Keratinocyte (primary cell): Measurements from ENCODE around the gene FAM120B. TPM values are rescaled to one million over a fixed set of nuclear protein-coding genes. Genes with fewer than 3 reads are reported as not detected.

Source experiments
- DNase-seq: peaks from one replicate; pipeline ENCODE4 v3.0.0-alpha.2; 2011; ENCODE audit warnings: low read depth, missing footprints, low spot score
- FAIRE-seq: peaks from 2 replicates; lab custom pipeline; 2011; peaks lifted over from hg19 to GRCh38; lab: Jason Lieb, UNC
- H2AFZ ChIP-seq: 2 replicates; pipeline ENCODE4 v1.6.0; 2012; ENCODE audit warnings: low read length, control low read depth, inconsistent platforms; ENCODE audit not compliant: control insufficient read depth
- H3K27ac ChIP-seq: 2 replicates; pipeline ENCODE4 v1.5.1; 2011; ENCODE audit warnings: low read length; ENCODE audit not compliant: control insufficient read depth, insufficient read depth
- H3K27me3 ChIP-seq: 3 replicates; pipeline ENCODE4 v1.6.0; 2011; ENCODE audit warnings: low read length; ENCODE audit not compliant: control insufficient read depth, insufficient read depth; ENCODE audit errors: extremely low read depth
- H3K36me3 ChIP-seq, 2 experiments: 2 replicates in 1 of 2; 3 replicates in 1 of 2; pipeline ENCODE4 v1.5.1; 2011; ENCODE audit warnings: low read length in 2 of 2, mild to moderate bottlenecking in 1 of 2; ENCODE audit not compliant: control insufficient read depth in 2 of 2, insufficient read depth in 2 of 2; ENCODE audit errors: extremely low read depth in 1 of 2
- H3K4me1 ChIP-seq: 3 replicates; pipeline ENCODE4 v1.5.1; 2011; ENCODE audit warnings: low read length; ENCODE audit not compliant: control insufficient read depth, insufficient read depth; ENCODE audit errors: extremely low read depth
- H3K4me2 ChIP-seq: 3 replicates; pipeline ENCODE4 v1.6.0; 2011; ENCODE audit warnings: low read depth, low read length; ENCODE audit not compliant: control insufficient read depth, insufficient read depth; ENCODE audit errors: extremely low read depth
- H3K4me3 ChIP-seq, 3 experiments: fragments of 200-600 bp in 1 of 3; sonication (generic) in 1 of 3; 2 replicates in 2 of 3; 3 replicates in 1 of 3; pipeline ENCODE4 v1.5.1; 2011 to 2016; ENCODE audit warnings: low read length in 3 of 3, mild to moderate bottlenecking in 3 of 3, control low read depth in 2 of 3, inconsistent platforms in 1 of 3, low read depth in 1 of 3, mixed read lengths in 1 of 3, mixed run types in 1 of 3, moderate library complexity in 1 of 3; ENCODE audit not compliant: control insufficient read depth in 2 of 3, insufficient read depth in 2 of 3; ENCODE audit errors: extremely low read depth in 1 of 3
- H3K79me2 ChIP-seq: 2 replicates; pipeline ENCODE4 v1.6.0; 2012; ENCODE audit warnings: low read length; ENCODE audit not compliant: control insufficient read depth, insufficient read depth
- H3K9ac ChIP-seq: 3 replicates; pipeline ENCODE4 v1.6.0; 2011; ENCODE audit warnings: low read length; ENCODE audit not compliant: control insufficient read depth, insufficient read depth; ENCODE audit errors: extremely low read depth
- H3K9me1 ChIP-seq: 3 replicates; pipeline ENCODE4 v1.6.0; 2011; ENCODE audit warnings: low read length; ENCODE audit not compliant: control insufficient read depth, insufficient read depth; ENCODE audit errors: extremely low read depth
- H3K9me3 ChIP-seq: 2 replicates; pipeline ENCODE4 v1.5.1; 2012; ENCODE audit warnings: low read depth, low read length; ENCODE audit not compliant: control insufficient read depth
- H4K20me1 ChIP-seq: 3 replicates; pipeline ENCODE4 v1.6.0; 2011; ENCODE audit warnings: low read length; ENCODE audit not compliant: control insufficient read depth, insufficient read depth; ENCODE audit errors: extremely low read depth
- EZH2 ChIP-seq: IDR thresholded peaks from one replicate; pipeline ENCODE4 v1.6.1; 2012; ENCODE audit warnings: inconsistent platforms, mild to moderate bottlenecking, low read length, moderate library complexity
- dilution Hi-C: fragments of 300-500 bp; cut with MboI; formaldehyde crosslinking; loops from one replicate; pipeline ENCODE4 v1.7.0; 2020; ENCODE audit warnings: low sequenced_read_pairs; ENCODE audit not compliant: extremely low pct_ligation_motif_present
- polyA plus RNA-seq, 5 experiments: library from polyadenylated mRNA; depleted of rRNA in 3 of 5; stranded (reverse) in 3 of 5; stranded (forward) in 1 of 5; unstranded in 1 of 5; fragments of >200 nt; gene quantifications; 1 replicate in 1 of 5; 2 replicates in 3 of 5; 3 replicates in 1 of 5; pipeline versions ENCODE4 v1.2.1 to v1.2.3, GENCODE V29; 2011 to 2012; ENCODE audit warnings: missing spikeins in 2 of 5, low read depth in 1 of 5, low replicate concordance in 1 of 5
- TF ChIP-seq, protein P1 (sequence below), 3 experiments: IDR thresholded peaks in 1 of 3; conservative IDR thresholded peaks in 1 of 3; optimal IDR thresholded peaks in 1 of 3; 2 replicates in 2 of 3; 3 replicates in 1 of 3; pipeline versions ENCODE3 to v1.5.1; 2011; ENCODE audit warnings: low read length in 3 of 3, mild to moderate bottlenecking in 3 of 3, moderate library complexity in 2 of 3, control low read depth in 1 of 3, inconsistent platforms in 1 of 3; ENCODE audit not compliant: insufficient read depth in 2 of 3; ENCODE audit errors: extremely low read depth in 1 of 3

FAM120B gene
- polyA plus RNA-seq, 1 donor (not counting 4 experiments of a cell fraction or from before 2014, with no cell fraction given): 17.4 TPM

DNA sequence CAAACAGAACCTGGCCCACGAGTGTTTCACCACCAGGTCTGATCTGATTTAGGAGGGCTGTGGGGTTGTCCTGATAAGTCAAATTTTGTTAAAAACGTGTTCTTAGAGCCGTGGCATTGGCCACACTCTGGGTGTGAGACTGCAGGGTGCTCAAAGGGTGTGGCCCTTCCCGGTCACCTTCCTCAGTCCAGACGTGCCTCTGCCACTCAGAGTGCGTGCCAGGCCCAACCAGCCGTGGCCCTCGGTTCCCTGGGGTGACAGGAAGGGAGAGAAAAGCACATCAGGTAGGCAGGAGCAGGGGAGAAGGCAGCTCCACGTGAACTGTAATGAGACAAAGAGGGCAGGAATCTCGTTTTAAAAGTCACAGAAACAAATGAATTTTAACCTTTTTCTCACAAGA is 115.4 kb downstream of the FAM120B start:
- Histone ChIP-seq H3K9ac (no peak overlapping the region), H3K4me1 (no peaks in the 10 kb centered on the region), H3K36me3 (no peaks in the 10 kb centered on the region), H3K4me2 (no peak overlapping the region), H3K27me3 (no peaks in the 10 kb centered on the region), H3K9me1 (no peaks in the 10 kb centered on the region), H3K4me3 (peak overlapping the region in 1 of 3 experiments; percentile 23), H4K20me1 (no peaks in the 10 kb centered on the region), H3K27ac (no peak overlapping the region), H2AFZ (no peak overlapping the region), H3K9me3 (no peaks in the 10 kb centered on the region), H3K79me2 (no peaks in the 10 kb centered on the region)
- dilution Hi-C loops: no loop called here
- no peak for DNase-seq
- TF ChIP-seq, protein P1, sequence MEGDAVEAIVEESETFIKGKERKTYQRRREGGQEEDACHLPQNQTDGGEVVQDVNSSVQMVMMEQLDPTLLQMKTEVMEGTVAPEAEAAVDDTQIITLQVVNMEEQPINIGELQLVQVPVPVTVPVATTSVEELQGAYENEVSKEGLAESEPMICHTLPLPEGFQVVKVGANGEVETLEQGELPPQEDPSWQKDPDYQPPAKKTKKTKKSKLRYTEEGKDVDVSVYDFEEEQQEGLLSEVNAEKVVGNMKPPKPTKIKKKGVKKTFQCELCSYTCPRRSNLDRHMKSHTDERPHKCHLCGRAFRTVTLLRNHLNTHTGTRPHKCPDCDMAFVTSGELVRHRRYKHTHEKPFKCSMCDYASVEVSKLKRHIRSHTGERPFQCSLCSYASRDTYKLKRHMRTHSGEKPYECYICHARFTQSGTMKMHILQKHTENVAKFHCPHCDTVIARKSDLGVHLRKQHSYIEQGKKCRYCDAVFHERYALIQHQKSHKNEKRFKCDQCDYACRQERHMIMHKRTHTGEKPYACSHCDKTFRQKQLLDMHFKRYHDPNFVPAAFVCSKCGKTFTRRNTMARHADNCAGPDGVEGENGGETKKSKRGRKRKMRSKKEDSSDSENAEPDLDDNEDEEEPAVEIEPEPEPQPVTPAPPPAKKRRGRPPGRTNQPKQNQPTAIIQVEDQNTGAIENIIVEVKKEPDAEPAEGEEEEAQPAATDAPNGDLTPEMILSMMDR (optimal IDR thresholded peaks at IDR 0.05 in 1 of 3, IDR thresholded peaks at IDR 0.05 in 1 of 3, conservative IDR thresholded peaks at IDR 0.05 in 1 of 3; ENCODE audit: extremely low read depth in 1 of 3, insufficient read depth in 2 of 3, low read length in 3 of 3): no peak
- TF ChIP-seq EZH2: no peak
- FAIRE-seq: no peak

DNA sequence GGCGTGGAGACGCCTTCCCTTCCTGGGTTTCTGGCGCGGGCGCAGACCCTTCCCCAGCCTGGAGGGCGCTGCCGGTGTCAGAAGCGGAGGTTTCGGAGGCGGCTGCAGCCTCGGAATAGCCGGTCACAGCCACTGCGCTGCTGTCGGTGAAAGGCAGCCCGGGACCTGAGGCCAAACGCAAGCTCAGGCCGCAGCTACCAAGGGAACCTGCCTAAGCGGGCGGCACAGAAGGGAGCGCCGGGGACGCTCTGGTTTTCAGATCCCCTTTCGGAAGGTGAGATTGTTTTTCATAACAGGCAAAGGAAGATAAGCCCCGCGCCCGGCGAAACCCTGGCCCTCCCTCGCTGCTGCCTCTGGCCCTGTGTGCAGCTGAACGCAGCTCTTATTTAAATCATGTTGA is 116.5 kb downstream of the FAM120B start:
- H2AFZ ChIP-seq: peak overlapping the region; percentile 38
- dilution Hi-C loops: no loop called here

More for the DNA sequence above, 116.5 kb downstream of the FAM120B start:
- TF ChIP-seq, protein P1 (optimal IDR thresholded peaks at IDR 0.05 in 1 of 3, IDR thresholded peaks at IDR 0.05 in 1 of 3, conservative IDR thresholded peaks at IDR 0.05 in 1 of 3; ENCODE audit: extremely low read depth in 1 of 3, insufficient read depth in 2 of 3, low read length in 3 of 3): no peak
- TF ChIP-seq EZH2: no peak
- no peaks in the 10 kb centered on the region for H3K27me3 ChIP-seq
- peak overlapping the region; percentile 30 for H3K4me2 ChIP-seq
- no peak overlapping the region for H3K27ac ChIP-seq
- H3K36me3 ChIP-seq: no peaks in the 10 kb centered on the region
- H4K20me1 ChIP-seq: no peaks in the 10 kb centered on the region
- no peaks in the 10 kb centered on the region for H3K79me2 ChIP-seq
- H3K4me1 ChIP-seq: no peaks in the 10 kb centered on the region
- no peak overlapping the region for H3K4me3 ChIP-seq
- DNase-seq (no peak), FAIRE-seq (no peak)
- H3K9me1 ChIP-seq: no peaks in the 10 kb centered on the region
- no peaks in the 10 kb centered on the region for H3K9me3 ChIP-seq
- H3K9ac ChIP-seq: no peak overlapping the region
